GM19468 (cell line): ENCODE results near the gene CHPT1.
A peak's percentile ranks its signal among the peaks of the same experiment; 100 is the strongest.
"Not testable (repeated sequence)": the region's sequence is repeated elsewhere in the genome, so short reads cannot be mapped to it uniquely, and the experiment has no call there.

Experiments
- ATAC-seq: cut with Tn5 transposase; IDR thresholded peaks from one replicate; pipeline ENCODE4 v1.9.1; 2021; ENCODE audit warnings: mild to moderate bottlenecking, moderate library complexity, moderate number of reproducible peaks; ENCODE audit not compliant: unreplicated experiment; ENCODE audit errors: extremely low read depth

CHPT1 gene

DNA sequence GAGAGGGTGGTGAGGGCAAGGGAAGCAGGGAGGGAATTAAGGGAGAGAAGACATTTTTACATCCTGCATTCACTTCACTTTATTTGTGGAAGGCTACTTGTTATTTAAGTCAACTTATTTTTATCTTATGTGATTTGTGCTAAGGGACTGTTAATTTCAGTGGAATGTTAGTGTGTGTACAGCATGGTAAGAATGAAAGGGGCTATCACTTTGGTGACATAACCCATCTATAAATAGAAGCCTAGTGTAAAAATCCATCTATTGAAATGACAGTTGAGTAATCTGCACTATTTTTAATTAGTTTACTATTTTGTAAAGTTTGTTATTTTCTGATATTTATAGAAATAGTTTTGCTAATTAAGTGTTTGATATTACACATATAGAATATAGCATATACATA is 16.8 kb upstream of the CHPT1 start:
- no peak for ATAC-seq

DNA sequence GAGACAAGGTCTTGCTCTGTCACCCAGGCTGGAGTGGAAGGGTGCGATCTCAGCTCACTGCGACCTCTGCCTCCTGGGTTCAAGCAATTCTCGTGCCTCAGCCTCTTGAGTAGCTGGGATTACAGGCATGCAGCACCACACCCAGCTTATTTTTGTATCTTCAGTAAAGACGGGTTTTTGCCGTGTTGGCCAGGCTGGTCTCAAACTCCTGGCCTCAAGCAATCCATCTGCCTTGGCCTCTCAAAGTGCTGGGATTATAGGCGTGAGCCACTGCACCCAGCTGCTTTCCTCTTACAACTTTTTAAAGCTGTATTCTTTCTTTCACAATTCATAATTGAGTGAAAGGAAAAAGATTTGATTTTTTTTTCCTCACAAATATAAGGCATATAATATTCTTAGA is 15.8 kb upstream of the CHPT1 start:
- not testable (repeated sequence) for ATAC-seq

DNA sequence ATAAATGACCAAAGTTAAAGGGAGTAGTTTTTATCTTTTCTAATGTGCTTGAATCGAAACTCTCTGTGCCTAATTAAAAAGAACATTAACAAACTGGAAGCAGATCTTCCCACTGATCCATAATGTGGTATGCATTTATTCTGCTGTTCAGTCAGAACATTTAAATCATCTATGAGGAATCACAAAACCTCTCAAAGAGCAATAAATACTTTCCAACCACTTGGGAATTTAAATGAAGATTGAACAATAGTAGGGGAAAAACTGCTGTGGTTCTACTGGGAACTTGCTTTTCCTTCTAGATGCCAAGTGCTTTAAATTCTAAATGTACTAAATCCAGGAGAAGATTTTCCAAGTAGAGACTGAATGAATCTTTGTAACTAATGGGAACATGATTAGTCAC is 12.3 kb upstream of the CHPT1 start:
- ATAC-seq = no peak

DNA sequence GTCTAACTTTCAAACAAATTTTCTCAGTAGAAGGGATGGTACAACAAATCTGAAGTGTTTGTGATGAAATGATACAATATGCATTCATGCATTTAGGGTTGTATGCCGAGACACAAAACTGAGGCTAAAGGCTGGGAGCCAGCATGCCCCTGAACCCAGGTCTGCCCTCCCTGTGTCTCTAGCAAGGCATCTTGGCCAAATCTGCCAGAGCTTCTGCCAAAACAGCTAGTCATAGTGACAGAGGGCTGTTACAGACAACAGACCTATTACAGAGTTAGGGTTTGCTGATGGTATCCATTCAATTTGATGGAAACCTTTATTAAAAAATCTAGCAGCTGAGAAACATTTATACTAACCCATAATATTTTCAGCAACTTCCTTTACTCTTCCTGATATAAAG is 11.3 kb upstream of the CHPT1 start:
- ATAC-seq = no peak

DNA sequence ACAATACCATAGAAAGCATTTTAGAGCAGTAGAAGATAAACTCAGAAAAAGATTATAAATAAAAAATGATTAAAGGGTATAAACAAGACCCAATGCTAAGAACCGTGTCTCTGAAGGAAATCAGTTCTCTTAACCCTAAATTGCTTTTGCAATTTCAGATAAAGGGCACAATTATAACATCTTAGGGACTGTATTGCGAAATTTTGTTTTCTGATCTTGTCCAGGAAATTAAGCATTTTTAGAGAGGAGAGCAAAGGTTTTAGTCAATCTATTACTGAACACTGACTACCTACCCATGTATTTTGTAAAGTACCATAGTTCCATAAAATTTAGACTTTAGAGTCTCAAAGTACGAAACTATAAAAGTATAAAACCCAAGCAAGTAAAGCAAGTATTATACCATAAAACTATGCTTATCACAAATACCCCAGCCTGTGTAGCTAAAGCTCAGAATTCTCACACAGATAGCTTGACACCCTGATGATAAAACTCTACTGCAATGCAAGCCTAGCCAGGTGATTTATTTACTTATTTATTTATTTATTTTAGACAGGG is 6.8 kb upstream of the CHPT1 start:
- ATAC-seq = no peak

DNA sequence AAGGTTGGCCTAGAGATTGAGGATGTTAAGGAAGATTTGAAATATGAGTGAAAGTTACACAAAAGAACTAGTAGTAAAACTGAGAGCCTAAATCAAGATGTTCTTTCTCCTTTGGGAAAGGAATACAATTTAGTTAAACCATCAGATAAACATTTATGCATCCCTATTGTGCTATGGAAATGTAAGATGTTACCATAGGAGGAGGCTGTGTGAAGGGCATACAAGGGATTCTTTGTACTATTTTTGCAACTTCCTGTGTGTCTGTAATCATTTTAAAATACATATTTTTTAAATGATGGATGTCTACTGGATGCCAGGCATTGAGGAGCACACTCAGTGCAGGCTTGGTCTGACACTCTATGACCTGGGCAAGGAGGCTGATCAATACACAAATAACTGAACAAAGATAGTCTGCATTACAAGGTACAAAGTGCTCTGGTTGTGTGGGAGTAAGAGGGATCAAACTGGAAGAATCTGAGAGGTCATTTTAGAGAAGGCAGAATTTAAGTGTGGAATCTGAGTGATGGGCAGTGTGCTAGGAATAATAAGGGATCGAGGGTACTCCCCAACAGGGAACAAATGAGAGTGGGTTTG is 5.8 kb upstream of the CHPT1 start:
- ATAC-seq = no peak

DNA sequence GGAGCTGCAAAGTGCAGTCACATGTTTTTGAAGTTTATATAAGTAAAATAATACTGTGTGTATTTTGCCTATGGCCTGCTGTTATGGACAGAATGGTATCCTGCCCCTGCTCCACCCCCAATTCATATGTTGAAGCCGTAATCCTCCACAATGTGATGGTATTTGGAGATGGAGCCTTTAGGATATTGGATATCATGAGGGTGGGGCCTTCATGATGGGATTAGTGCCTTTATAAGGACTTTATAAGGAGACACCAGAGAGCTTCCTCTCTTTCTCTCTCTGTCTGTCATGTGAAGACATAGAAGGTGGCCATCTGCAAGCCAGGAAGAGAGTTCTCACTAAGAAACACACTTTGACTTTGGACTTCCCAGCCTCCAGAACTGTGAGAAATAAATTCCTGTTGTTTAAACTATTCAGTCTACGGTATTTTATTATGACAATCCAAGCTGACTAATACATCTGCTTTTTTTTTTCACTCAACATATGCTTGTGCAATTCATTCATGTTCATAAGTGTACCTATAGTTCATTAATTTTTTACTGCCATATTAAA is 3.1 kb upstream of the CHPT1 start:
- ATAC-seq = no peak

DNA sequence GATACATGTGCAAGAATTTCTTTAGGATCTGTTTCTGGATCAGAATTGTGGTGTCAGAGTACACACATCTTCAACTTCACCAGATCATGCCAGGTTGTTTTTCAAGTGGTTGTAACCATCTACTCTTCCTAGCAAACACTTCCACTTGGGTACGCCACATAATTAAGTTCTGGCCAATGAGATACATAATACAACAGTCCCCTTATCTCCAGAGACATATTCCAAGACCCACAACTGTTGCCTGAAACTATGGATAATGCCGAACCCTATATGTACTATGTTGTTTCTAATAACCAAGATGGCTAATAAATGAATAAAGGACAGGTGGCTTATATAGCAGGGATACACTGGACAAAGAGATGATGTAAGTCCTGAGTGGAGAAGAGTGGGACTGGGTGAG is 2.5 kb upstream of the CHPT1 start:
- ATAC-seq = no peak

DNA sequence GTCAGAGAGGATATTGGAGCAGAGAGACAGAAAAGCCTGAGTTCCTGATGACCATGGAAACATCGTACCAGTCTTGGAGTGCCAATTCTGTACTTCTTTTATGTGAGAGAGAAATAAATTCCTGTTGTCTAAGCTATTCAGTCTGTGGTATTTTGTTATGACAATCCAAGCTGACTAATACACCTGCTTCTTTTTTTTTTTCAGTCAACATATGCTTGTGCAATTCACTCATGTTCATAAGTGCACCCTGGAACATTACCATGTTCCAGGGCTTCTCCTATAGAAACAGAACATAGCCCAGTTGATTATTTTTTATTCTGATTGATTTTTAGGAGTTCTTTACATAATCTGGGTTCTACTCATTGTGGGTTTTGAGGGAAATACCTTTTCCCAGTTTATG is 1.7 kb upstream of the CHPT1 start:
- no peak for ATAC-seq

DNA sequence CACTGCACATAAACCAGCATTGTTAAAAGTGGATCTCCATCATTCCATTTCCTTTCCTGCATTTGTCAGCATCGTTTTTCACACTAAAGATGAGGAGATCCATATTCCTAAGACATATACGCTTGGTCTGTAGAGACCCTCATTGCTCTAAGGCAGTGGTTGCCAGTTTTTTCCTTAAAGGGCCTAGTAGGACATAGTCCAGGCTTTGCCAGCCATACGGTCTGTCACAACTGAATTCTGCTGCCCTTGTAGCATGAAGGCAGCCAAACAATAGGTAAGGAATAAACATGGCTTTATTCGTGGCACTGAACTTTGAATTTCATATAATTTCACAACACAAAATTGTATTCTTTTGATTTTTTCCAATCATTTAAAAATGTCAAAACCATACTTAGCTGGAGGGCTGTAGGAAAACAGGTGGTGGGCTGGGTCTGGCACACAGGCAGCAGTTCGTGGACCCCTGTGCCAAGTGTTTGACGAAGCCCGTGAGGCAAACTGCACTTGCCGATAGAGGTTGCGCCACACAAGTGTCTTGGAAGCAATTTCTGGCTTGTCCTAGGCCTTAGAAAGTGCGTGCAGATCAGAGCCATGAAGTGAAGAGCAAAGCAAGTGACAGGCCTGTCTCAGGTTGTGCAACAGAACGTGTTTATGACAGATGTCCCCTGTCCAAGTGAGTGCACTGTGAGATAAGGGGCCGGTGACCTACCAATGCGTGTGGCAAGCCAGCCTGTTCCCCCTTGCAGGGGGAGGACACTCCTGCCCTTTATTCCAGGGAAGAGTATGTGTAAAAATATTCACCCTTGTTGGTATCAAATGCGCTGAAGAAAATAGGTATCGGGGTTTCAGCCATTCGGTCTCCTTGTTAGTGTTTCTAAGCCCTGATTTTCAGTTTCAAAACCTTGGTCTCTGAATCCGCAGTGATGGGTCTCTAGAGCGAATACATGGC is 916 bp upstream of the CHPT1 start:
- ATAC-seq = no peak

DNA sequence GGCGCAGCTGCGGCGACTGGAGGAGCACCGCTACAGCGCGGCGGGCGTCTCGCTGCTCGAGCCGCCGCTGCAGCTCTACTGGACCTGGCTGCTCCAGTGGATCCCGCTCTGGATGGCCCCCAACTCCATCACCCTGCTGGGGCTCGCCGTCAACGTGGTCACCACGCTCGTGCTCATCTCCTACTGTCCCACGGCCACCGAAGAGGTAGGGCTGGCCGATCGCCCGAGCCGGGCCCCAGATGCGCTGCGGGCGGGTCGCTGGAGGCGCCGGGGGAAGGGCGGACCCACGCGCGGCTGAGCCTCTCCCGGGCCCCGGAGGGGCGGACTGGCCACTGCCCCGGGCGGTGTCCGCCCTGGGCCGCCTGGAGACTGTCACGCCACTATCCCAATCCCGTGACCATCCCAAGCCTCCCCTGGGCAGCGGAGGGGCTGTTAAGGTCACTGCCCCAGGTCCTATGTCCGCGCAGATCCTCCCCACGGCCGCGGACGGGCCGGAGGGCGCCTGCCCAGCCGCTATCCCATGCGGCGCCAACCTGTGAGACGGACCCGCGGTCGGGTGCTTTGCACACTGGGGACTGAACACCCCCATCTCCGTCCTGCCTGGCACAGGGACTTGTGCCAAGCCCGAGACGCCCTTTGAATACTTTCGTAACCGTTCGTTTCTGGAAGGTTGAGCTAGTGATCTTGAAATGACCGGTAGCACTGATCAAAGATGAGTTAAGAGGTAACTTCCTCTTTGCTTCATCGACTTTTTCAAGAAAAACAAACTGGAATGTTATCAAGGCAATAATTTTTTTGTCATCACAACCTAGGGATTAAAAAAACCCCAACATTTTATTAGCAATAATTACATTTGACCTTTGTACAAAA is 725 bp downstream of the CHPT1 start:
- peak; percentile 8 for ATAC-seq

DNA sequence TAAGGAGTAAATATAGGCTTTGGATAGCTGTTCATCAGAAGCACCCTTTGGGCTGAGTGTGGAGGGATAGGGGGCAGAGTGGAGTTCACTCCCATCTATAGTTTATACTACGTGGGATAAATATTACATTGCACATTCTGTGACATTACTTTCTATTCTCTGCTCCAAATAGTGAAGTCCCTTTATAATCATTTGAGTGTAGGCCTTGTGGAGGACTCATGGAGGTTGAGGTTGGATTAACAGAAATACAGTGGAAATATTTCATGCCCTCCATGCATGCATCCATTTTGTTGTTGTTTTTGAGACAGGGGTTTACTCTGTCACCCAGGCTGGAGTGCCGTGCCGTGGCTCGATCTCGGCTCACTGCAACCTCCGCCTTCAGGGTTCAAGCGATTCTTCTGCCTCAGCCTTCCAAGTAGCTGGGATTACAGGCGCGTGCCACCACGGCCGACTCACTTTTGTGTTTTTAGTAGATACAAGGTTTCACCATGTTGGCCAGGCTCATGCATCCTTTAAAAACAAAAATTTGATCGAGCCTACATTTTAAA is 1.4 kb downstream of the CHPT1 start:
- no peak for ATAC-seq

DNA sequence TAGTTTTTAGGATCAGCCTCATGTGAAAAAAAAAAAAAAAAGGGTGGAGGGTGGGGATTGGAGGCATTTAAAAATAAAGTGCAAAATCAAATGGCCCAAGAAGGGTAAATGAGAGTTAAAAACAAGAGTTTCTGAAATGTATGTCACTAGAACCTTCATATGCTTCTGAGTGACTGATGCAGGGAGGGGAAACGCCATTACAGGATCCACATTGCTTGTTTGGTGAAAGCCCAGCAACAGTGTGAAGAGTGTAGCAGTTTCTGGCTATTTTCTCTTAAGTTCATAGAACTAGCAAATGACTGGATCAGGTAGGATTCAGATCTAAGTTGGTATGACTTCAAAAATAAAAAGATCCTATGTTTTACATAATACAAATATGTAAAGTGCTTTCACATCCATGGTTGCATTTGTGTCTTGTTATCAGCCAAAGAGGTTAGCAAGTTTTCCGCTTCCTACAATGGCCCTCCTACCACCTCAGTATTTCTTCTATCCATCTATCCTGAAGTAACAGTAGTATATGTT is 2.9 kb downstream of the CHPT1 start:
- no peak for ATAC-seq

DNA sequence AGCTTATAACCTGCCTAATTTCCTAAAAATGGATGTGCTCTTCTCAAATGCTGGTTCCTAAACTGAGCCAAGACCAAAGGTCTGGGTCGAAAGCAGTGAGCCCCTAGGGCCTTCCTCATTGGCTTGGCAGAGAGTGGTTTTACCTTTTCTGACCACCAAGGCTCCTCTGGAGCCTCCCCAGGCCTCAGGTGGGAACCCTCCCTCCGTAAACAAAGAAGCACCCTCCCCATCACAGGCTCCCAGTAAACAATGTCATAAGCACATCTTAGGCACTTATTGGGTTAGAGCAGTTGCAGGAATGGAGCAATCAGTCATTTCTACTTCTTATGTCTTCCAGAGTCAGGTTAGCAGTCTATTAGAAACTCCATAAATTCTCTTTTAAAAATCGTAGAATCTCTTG is 6.0 kb downstream of the CHPT1 start:
- ATAC-seq = no peak

DNA sequence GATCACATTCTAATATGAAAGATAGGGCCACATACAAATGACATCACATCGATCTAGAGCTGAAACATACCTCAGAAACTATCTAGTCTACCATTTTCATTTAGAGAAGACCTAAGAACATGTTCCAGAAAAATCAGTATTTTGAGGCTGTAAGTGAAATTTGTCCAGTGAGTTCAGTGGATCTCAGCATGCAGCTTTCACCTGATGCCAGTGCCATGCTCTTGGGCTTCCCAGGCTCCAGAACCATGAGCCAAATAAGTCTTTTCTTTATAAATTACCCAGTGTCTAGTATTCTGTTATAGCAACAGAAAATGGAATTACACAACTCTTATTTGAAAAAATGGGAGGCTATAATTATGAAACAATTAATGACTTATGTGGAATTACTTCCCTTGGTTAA is 9.0 kb downstream of the CHPT1 start:
- ATAC-seq = no peak

DNA sequence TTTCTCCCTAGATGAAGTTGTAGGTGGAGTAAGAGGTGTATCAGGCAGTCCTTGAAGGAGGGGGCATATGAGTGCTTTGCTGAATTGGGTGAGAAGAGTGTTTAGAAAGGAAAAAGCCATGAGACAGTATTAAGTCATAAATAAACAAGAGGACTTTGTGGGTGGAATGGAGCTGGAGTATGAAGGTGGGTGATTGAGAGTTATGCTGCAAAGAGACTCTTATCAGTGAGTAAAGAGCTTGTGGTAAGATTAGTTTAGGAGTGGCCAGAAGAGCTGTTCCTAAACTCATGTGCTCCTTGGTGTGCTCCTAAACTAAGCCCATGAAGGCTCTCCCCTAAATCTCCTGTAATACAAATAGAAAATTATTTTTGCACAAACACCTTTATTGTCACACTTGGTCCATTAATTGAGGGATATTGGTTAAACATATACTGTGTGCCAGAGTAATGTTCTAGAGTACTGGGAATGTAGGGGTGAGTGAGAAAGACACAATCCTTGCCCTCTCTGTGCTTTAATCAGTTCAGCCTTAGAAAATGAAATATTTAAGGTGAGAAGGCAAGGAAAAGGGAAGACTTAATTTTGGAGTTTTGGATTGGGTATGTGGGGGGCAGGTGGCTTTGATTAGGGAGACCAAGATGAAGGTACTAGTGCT is 9.8 kb downstream of the CHPT1 start:
- ATAC-seq = no peak

DNA sequence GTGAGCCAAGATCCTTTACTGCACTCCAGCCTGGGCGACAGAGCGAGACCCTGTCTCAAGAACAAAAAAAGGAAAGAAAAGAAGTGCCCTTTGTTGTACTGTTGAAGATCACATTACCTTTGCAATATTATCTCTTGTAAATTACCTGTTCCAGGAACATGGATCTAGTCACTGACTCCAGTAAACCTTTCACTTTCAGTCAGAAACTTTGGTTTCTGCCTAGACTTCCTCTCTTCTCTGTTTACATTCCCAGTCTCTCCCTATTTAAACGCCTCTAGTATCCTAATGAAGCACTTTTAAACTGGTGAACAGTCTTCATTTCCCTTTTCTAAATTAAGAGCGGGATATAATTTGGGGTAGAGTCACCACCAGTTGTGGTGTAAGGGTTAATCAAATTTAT is 12.8 kb downstream of the CHPT1 start:
- ATAC-seq = no peak

DNA sequence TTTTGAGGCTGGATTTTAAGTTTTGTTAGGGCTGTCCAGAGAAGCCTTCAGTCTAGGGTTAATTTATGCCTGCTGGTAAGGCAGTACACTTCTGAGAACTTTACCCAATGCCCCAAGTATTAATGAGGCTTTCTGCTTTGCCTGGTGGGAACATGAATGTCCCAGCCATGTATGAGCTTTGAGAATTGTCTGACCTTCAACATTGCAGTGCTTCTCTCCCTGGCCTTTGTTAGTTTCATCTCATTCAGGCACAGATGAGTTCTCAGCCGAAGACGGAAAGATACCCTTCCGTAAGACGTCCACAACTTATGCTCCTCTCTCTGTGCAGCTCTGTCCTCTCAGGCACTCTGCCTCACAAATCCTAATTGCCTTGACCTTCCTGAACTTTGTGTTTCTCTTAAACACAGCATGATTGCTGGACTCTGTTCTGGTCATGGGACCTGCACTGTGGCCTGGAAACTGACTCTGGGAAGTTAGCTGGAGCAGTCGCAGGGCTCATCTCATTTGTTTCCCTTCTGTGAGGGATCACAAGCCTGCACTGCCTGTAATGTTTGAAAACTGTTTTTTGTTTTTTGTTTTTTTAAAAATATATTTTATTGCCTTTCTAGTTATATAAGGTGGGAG is 15.7 kb downstream of the CHPT1 start:
- ATAC-seq = no peak

DNA sequence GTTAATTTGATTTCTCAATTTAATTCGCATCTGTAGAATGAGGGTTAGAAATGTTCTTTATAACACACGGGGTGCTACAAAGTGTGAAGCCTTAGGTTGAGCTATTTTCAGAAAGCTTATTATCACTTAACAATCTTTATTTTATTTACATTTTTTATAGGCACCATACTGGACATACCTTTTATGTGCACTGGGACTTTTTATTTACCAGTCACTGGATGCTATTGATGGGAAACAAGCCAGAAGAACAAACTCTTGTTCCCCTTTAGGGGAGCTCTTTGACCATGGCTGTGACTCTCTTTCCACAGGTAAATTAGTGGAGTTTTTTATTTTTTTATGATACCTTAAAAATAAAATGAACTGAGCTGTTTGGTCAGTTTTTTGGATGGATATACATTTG is 16.5 kb downstream of the CHPT1 start:
- no peak for ATAC-seq
